Ishikawa (cell line): Measurements from ENCODE around the gene SMIM29.

ENCODE experiments used
- EP300 ChIP-seq: IDR thresholded peaks from 2 replicates; pipeline ENCODE4 v1.6.1; 2012; ENCODE audit warnings: borderline replicate concordance
- FOXM1 ChIP-seq: IDR thresholded peaks from 2 replicates; pipeline ENCODE4 v1.6.1; 2012; ENCODE audit warnings: low read depth, borderline replicate concordance
- TAF1 ChIP-seq: IDR thresholded peaks from 2 replicates; pipeline ENCODE4 v1.6.1; 2012; ENCODE audit warnings: low read depth, mild to moderate bottlenecking
- YY1 ChIP-seq: IDR thresholded peaks from 2 replicates; pipeline ENCODE4 v1.6.1; 2012; ENCODE audit warnings: low read depth
- TF ChIP-seq, protein P1 (sequence below): IDR thresholded peaks from 2 replicates; pipeline ENCODE4 v1.6.1; 2012

DNA sequence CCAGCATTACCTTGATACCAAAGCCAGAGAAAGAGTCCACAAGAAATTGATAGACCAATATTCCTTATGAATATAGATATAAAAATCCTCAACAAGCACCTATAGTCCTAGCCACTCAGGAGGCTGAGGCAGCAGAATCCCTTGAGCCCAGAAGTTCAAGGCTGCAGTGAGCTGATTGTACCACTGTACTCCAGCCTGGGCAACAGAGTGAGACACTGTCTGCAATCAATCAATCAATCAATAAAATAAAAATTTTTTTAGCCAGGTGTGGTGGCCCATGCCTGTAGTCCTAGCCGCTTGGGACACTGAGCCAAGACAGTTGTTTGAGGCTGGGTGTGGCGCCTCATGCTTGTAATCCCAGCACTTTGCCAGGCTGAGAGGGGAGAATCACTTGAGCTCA lies 18.9 kb upstream of the SMIM29 start:
- no peak for TF ChIP-seq EP300
- no peak for TF ChIP-seq TAF1
- TF ChIP-seq, protein P1, sequence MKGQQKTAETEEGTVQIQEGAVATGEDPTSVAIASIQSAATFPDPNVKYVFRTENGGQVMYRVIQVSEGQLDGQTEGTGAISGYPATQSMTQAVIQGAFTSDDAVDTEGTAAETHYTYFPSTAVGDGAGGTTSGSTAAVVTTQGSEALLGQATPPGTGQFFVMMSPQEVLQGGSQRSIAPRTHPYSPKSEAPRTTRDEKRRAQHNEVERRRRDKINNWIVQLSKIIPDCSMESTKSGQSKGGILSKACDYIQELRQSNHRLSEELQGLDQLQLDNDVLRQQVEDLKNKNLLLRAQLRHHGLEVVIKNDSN: no peak
- TF ChIP-seq YY1: no peak
- TF ChIP-seq FOXM1: no peak
